Nephron progenitor cell (in vitro differentiated cells): ENCODE measurements around the gene KRTAP2-1.
"Not testable (repeated sequence)": the region's sequence is repeated elsewhere in the genome, so short reads cannot be mapped to it uniquely, and the experiment has no call there.

ENCODE experiments used
- DNase-seq: peaks from one replicate; pipeline ENCODE4 v3.0.0; 2021
- H3K27ac Mint-ChIP-seq: 2 replicates; pipeline ENCODE4 v1.8.0; 2021; ENCODE audit warnings: mild to moderate bottlenecking, moderate library complexity, mixed read lengths
- H3K27me3 Mint-ChIP-seq: 2 replicates; pipeline ENCODE4 v1.8.0; 2021; ENCODE audit warnings: mild to moderate bottlenecking, low read depth, mixed read lengths; ENCODE audit not compliant: poor library complexity
- H3K36me3 Mint-ChIP-seq: 2 replicates; pipeline ENCODE4 v1.8.0; 2021; ENCODE audit warnings: low read depth, mixed read lengths
- H3K4me1 Mint-ChIP-seq: 2 replicates; pipeline ENCODE4 v1.8.0; 2021; ENCODE audit warnings: mixed read lengths
- H3K4me3 Mint-ChIP-seq: 2 replicates; pipeline ENCODE4 v1.8.0; 2021; ENCODE audit warnings: mild to moderate bottlenecking, moderate library complexity, mixed read lengths
- H3K9me3 Mint-ChIP-seq: 2 replicates; pipeline ENCODE4 v1.8.0; 2021; ENCODE audit warnings: mild to moderate bottlenecking, moderate library complexity, mixed read lengths
- TF ChIP-seq, protein P1 (sequence below): fragments of 200-600 bp; sonication (generic); IDR thresholded peaks from 2 replicates; pipeline ENCODE4 v1.5.0; 2021; ENCODE audit warnings: antibody characterized with exemption

KRTAP2-1 gene, protein sequence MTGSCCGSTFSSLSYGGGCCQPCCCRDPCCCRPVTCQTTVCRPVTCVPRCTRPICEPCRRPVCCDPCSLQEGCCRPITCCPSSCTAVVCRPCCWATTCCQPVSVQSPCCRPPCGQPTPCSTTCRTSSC

DNA sequence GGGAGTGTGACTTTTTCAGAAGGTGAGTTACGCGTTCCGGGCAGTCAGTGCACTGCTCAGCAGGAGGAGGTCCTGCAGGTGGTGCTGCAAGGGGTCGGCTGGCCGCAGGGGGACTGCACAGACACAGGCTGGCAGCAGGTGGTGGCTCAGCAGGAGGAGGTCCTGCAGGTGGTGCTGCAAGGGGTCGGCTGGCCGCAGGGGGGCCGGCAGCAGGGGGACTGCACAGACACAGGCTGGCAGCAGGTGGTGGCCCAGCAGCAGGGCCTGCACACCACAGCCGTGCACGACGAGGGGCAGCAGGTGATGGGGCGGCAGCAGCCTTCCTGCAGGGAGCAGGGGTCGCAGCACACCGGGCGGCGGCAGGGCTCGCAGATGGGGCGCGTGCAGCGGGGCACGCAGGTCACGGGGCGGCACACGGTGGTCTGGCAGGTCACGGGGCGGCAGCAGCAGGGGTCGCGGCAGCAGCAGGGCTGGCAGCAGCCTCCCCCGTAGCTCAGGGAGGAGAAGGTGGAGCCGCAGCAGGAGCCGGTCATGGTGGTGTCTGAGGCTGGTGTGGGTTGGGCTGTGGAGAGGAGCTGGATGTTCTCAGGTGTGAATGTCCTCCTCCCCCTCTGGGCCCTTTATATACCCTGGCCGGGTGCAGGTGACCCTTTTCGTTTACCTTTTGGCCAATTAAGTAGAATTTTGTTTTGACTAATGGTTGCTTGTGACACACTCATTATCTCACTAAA is at the start of gene KRTAP2-1:
Gene KRTAP2-1 (minus strand): TSS at position 582 of the 731 bp plus-strand sequence. CDS start 49 bp downstream, at position 533.
- H3K27me3 Mint-ChIP-seq, H3K36me3 Mint-ChIP-seq, H3K4me1 Mint-ChIP-seq, H3K27ac Mint-ChIP-seq, DNase-seq, H3K4me3 Mint-ChIP-seq: not testable (repeated sequence)
- peaks cover 17% of the 10 kb centered on the region for H3K9me3 Mint-ChIP-seq

DNA sequence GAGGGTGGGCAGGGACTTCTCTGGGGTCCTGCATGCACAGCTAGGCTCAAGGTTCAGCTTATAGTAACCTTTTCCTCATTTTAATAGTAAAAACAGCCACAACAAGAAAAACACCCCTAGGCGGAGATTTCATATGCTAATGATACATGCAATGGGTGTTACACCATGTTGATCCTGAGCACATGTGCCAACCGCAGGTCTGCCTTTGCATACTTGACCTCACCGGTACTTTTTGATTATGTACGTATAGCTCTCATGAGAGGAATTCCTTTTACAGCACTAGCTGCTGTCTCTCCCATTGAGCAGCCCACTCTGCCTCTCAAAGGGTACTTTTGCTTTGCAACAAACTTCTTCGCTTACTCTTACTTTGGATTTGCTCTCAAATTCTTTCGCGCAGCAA is 48.9 kb upstream of the KRTAP2-1 start:
- Mint-ChIP-seq H3K4me3 (no peak overlapping the region), H3K4me1 (no peaks in the 10 kb centered on the region), H3K27ac (no peak overlapping the region), H3K27me3 (peaks cover 12% of the 10 kb centered on the region), H3K9me3 (peaks cover 21% of the 10 kb centered on the region), H3K36me3 (no peaks in the 10 kb centered on the region)
- no peak for DNase-seq
- TF ChIP-seq, protein P1, sequence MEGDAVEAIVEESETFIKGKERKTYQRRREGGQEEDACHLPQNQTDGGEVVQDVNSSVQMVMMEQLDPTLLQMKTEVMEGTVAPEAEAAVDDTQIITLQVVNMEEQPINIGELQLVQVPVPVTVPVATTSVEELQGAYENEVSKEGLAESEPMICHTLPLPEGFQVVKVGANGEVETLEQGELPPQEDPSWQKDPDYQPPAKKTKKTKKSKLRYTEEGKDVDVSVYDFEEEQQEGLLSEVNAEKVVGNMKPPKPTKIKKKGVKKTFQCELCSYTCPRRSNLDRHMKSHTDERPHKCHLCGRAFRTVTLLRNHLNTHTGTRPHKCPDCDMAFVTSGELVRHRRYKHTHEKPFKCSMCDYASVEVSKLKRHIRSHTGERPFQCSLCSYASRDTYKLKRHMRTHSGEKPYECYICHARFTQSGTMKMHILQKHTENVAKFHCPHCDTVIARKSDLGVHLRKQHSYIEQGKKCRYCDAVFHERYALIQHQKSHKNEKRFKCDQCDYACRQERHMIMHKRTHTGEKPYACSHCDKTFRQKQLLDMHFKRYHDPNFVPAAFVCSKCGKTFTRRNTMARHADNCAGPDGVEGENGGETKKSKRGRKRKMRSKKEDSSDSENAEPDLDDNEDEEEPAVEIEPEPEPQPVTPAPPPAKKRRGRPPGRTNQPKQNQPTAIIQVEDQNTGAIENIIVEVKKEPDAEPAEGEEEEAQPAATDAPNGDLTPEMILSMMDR, result no peak

DNA sequence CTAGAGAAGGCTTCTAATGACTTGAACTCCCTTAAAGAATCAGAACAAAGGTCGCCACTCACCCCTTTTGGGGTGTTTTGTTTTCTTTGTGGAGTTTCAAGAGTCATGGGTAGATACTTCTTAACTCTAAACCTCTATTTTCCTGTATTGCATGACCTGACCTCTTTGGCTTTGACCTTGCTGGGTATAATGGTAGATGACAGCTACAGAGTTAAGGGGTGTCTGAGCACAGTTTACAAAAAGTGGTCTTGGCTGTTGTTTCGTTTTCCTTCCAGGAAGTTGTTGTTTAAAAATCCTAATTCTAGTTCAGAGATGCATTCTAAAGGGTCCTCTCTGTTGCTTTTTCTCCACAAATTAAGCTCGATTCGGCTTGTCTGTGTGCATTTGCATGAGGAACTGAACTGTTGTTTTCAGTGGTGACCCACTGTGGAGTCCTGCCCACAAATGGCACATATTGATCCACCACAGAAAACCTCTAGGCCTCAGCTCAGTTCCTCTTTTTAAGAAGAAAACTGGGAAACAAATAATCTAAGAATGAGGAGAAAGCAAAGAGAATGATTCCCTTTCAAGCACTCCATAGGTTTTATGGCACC is 41.7 kb upstream of the KRTAP2-1 start:
- not testable (repeated sequence) for H3K27me3 Mint-ChIP-seq, DNase-seq, H3K4me1 Mint-ChIP-seq

DNA sequence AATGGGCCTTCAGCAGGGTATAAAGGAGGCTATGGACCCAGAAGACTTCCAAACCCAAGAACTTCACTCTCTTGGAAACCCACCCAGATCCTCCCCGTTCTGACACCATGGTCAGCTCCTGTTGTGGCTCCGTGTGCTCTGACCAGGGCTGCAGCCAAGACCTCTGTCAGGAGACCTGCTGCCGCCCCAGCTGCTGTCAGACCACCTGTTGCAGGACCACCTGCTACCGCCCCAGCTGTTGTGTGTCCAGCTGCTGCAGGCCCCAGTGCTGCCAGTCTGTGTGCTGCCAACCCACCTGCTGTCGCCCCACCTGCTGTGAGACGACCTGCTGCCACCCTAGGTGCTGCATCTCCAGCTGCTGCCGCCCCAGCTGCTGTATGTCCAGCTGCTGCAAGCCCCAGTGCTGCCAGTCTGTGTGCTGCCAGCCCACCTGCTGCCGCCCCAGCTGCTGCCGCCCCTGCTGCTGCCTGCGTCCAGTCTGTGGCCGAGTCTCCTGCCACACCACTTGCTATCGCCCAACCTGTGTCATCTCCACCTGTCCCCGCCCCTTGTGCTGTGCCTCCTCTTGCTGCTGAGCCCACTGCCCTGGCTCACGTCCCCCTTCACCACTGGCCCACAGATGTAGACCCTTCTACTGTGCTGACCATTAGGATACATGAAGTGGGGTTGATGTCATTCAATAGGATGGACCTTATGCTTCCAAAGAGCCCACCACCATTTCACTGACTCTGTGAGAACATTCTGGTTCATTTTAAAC is 37.2 kb upstream of the KRTAP2-1 start, which contains the start of gene KRTAP4-7:
Gene KRTAP4-7 (plus strand): TSS at position 51 of the 757 bp plus-strand sequence. CDS start 57 bp downstream, at position 108.
- H3K4me1 Mint-ChIP-seq, H3K9me3 Mint-ChIP-seq, DNase-seq, H3K36me3 Mint-ChIP-seq, H3K4me3 Mint-ChIP-seq, H3K27ac Mint-ChIP-seq, H3K27me3 Mint-ChIP-seq: not testable (repeated sequence)

More for the DNA sequence above, 41.7 kb upstream of the KRTAP2-1 start:
- H3K9me3 Mint-ChIP-seq, result peaks cover 19% of the 10 kb centered on the region
- not testable (repeated sequence) for H3K4me3 Mint-ChIP-seq, H3K27ac Mint-ChIP-seq, H3K36me3 Mint-ChIP-seq

DNA sequence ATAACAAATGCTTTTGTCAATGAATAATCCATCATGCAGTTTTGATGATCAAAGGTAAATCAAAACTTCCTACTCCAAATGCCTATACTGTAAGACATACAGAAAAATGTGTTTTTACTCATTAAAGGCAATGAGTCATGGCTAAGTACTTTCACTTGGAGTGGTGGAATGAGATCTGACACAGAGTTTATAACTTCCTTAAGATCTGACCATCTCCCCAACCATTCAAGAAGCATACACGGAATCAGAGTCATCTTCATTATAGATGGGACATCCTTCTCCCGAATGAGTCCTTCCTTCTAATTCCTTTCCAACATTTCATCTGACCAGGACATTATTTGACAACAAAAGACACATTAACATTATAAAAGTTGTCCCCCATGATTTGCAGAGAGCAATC is 36.3 kb upstream of the KRTAP2-1 start:
- H3K9me3 Mint-ChIP-seq, H3K4me1 Mint-ChIP-seq, H3K4me3 Mint-ChIP-seq, DNase-seq, H3K27ac Mint-ChIP-seq, H3K27me3 Mint-ChIP-seq, H3K36me3 Mint-ChIP-seq: not testable (repeated sequence)

DNA sequence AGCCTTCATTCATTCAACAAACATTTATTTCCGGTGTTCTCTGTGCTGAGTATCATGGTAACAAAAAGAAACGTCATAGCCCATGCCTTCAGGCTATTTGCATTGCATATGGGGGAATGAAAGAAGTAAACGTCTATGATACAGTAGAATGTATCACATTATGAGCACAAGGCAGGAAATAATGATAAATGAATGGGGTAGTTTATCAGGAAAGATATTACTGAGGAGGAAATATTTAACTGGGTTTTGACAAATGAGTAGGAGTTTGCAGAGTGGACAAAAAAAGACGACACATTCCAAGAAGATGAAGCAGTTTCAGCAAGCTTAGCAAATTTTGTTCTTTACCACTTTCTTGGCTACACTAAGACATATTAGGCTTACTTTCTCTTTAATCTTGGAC is 35.5 kb upstream of the KRTAP2-1 start:
- DNase-seq, result no peak
- no peaks in the 10 kb centered on the region for H3K9me3 Mint-ChIP-seq
- TF ChIP-seq, protein P1, result no peak
- H3K36me3 Mint-ChIP-seq, result no peaks in the 10 kb centered on the region
- no peak overlapping the region for H3K27ac Mint-ChIP-seq
- peaks cover 5% of the 10 kb centered on the region for H3K27me3 Mint-ChIP-seq
- H3K4me3 Mint-ChIP-seq, result no peak overlapping the region
- H3K4me1 Mint-ChIP-seq, result no peaks in the 10 kb centered on the region

DNA sequence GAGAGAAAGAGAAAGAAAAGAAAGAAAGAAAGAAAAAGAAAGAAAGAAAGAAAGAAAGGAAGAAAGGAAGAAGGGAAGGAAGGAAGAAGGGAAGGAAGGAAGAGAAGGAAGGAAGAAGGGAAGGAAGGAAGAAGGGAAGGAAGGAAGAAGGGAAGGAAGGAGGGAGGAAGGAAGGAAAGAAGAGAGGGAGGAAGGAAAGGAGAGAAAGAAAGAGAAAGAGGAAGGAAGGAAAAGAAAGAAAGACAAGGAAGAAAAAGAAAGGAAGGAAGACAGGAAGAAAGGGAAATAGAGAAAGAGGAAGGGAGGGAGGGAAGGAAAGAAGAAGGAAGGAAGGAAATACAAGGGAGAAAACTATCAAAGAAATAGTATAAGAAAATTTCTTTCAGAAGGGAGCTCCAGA is 29.7 kb upstream of the KRTAP2-1 start:
- Mint-ChIP-seq H3K4me3 (no peak overlapping the region), H3K36me3 (no peaks in the 10 kb centered on the region)

More for the DNA sequence above, 29.7 kb upstream of the KRTAP2-1 start:
- TF ChIP-seq, protein P1, result no peak
- Mint-ChIP-seq H3K4me1 (no peaks in the 10 kb centered on the region), H3K9me3 (no peaks in the 10 kb centered on the region), H3K27ac (no peak overlapping the region), H3K27me3 (peaks cover 7% of the 10 kb centered on the region)
- DNase-seq, result no peak
